H9 (cell line): ENCODE data around the gene PID1. TPM values are rescaled to one million over a fixed set of nuclear protein-coding genes. Genes with fewer than 3 reads are reported as not detected.

Experiments
- DNase-seq: peaks from one replicate; pipeline ENCODE4 v3.0.0-alpha.2; 2017
- H2AFZ ChIP-seq: one replicate; pipeline ENCODE4 v1.6.1; 2013; ENCODE audit warnings: mild to moderate bottlenecking, low read length, control low read depth, moderate library complexity
- H2AK5ac ChIP-seq: 2 replicates; pipeline ENCODE4 v1.6.1; 2013; ENCODE audit warnings: low read length, control low read depth, mixed read lengths; ENCODE audit not compliant: insufficient read length
- H2BK120ac ChIP-seq: one replicate; pipeline ENCODE4 v1.6.1; 2013; ENCODE audit warnings: low read depth, mild to moderate bottlenecking, low read length, control low read depth, inconsistent platforms; ENCODE audit not compliant: poor library complexity, severe bottlenecking
- H2BK12ac ChIP-seq: 2 replicates; pipeline ENCODE4 v1.6.1; 2013; ENCODE audit warnings: low read length, control low read depth, mixed read lengths, low read depth; ENCODE audit not compliant: insufficient read length
- H2BK15ac ChIP-seq: 2 replicates; pipeline ENCODE4 v1.6.1; 2013; ENCODE audit warnings: low read depth, low read length, control low read depth
- H2BK20ac ChIP-seq: one replicate; pipeline ENCODE4 v1.6.1; 2013; ENCODE audit warnings: low read depth, mild to moderate bottlenecking, low read length, control low read depth, inconsistent platforms; ENCODE audit not compliant: poor library complexity, severe bottlenecking
- H2BK5ac ChIP-seq: 2 replicates; pipeline ENCODE4 v1.6.1; 2013; ENCODE audit warnings: low read length, control low read depth, mixed read lengths; ENCODE audit not compliant: insufficient read length
- H3K14ac ChIP-seq: 2 replicates; pipeline ENCODE4 v1.6.1; 2013; ENCODE audit warnings: low read length, control low read depth; ENCODE audit not compliant: insufficient read depth
- H3K18ac ChIP-seq: 2 replicates; pipeline ENCODE4 v1.6.1; 2013; ENCODE audit warnings: low read depth, mild to moderate bottlenecking, mixed read lengths, low read length, control low read depth; ENCODE audit not compliant: insufficient read length
- H3K23ac ChIP-seq: 2 replicates; pipeline ENCODE4 v1.6.1; 2013; ENCODE audit warnings: low read length, control low read depth, mixed read lengths, low read depth; ENCODE audit not compliant: insufficient read length
- H3K23me2 ChIP-seq: 2 replicates; pipeline ENCODE4 v1.6.1; 2013; ENCODE audit warnings: low read depth, mild to moderate bottlenecking, mixed read lengths, low read length, control low read depth; ENCODE audit not compliant: insufficient read length, poor library complexity, severe bottlenecking
- H3K27ac ChIP-seq: 2 replicates; pipeline ENCODE4 v1.5.1; 2013; ENCODE audit warnings: low read length, control low read depth, mixed read lengths, low read depth; ENCODE audit not compliant: insufficient read length
- H3K27me3 ChIP-seq: 2 replicates; pipeline ENCODE4 v1.6.1; 2013; ENCODE audit warnings: low read length, control low read depth, inconsistent platforms; ENCODE audit not compliant: insufficient read depth
- H3K4ac ChIP-seq: 2 replicates; pipeline ENCODE4 v1.6.1; 2013; ENCODE audit warnings: low read depth, mild to moderate bottlenecking, control low read depth, inconsistent platforms, low read length, moderate library complexity
- H3K4me1 ChIP-seq: 2 replicates; pipeline ENCODE4 v1.6.1; 2013; ENCODE audit warnings: low read length, control low read depth, inconsistent platforms; ENCODE audit not compliant: insufficient read depth
- H3K4me2 ChIP-seq: 2 replicates; pipeline ENCODE4 v1.6.1; 2013; ENCODE audit warnings: low read length, control low read depth, mixed read lengths; ENCODE audit not compliant: insufficient read length, insufficient read depth
- H3K56ac ChIP-seq: 2 replicates; pipeline ENCODE4 v1.6.1; 2013; ENCODE audit warnings: low read depth, mild to moderate bottlenecking, mixed read lengths, low read length, control low read depth; ENCODE audit not compliant: insufficient read length
- H3K79me1 ChIP-seq: 2 replicates; pipeline ENCODE4 v1.6.1; 2013; ENCODE audit warnings: low read depth, mild to moderate bottlenecking, moderate library complexity, low read length, control low read depth, inconsistent platforms; ENCODE audit not compliant: insufficient read depth, poor library complexity, severe bottlenecking
- H3K79me2 ChIP-seq: 2 replicates; pipeline ENCODE4 v1.6.1; 2013; ENCODE audit warnings: low read length, control low read depth, inconsistent platforms; ENCODE audit not compliant: insufficient read depth
- H3K9ac ChIP-seq: 2 replicates; pipeline ENCODE4 v1.6.1; 2013; ENCODE audit warnings: low read length, control low read depth, mixed read lengths; ENCODE audit not compliant: insufficient read length; ENCODE audit errors: extremely low read depth
- H3K9me3 ChIP-seq: one replicate; pipeline ENCODE4 v1.6.1; 2013; ENCODE audit warnings: low read depth, low read length, inconsistent platforms; ENCODE audit not compliant: control insufficient read depth
- H3T11ph ChIP-seq: one replicate; pipeline ENCODE4 v1.6.1; 2013; ENCODE audit warnings: mild to moderate bottlenecking, low read length, control low read depth, inconsistent platforms
- H4K20me1 ChIP-seq: one replicate; pipeline ENCODE4 v1.6.1; 2013; ENCODE audit not compliant: control insufficient read depth, insufficient read length, insufficient read depth
- H4K5ac ChIP-seq: 2 replicates; pipeline ENCODE4 v1.6.1; 2013; ENCODE audit warnings: low read depth, mild to moderate bottlenecking, mixed read lengths, low read length, control low read depth; ENCODE audit not compliant: insufficient read length
- H4K8ac ChIP-seq: replicated peaks from 2 replicates; pipeline ENCODE4 v1.6.1; 2013; ENCODE audit warnings: low read length, control low read depth, mixed read lengths, low read depth; ENCODE audit not compliant: insufficient read length
- H4K91ac ChIP-seq: 2 replicates; pipeline ENCODE4 v1.6.1; 2013; ENCODE audit warnings: low read depth, mild to moderate bottlenecking, moderate library complexity, mixed read lengths, low read length, control low read depth; ENCODE audit not compliant: insufficient read length
- H3K27ac Mint-ChIP-seq, 3 experiments: 2 replicates in 2 of 3; 3 replicates in 1 of 3; pipeline ENCODE4 v1.8.0; 2020 to 2021; ENCODE audit warnings: mixed read lengths in 3 of 3, mild to moderate bottlenecking in 1 of 3, moderate library complexity in 1 of 3
- H3K27me3 Mint-ChIP-seq: 2 replicates; pipeline ENCODE4 v1.8.0; 2021; ENCODE audit warnings: low read depth, mild to moderate bottlenecking, moderate library complexity, mixed read lengths
- H3K36me3 Mint-ChIP-seq, 3 experiments: 2 replicates in 2 of 3; 3 replicates in 1 of 3; pipeline ENCODE4 v1.8.0; 2020 to 2021; ENCODE audit warnings: low read depth in 3 of 3, mixed read lengths in 3 of 3; ENCODE audit not compliant: insufficient read depth in 1 of 3
- H3K4me1 Mint-ChIP-seq, 2 experiments: 2 replicates each; pipeline ENCODE4 v1.8.0; 2020; ENCODE audit warnings: mixed read lengths in 2 of 2
- H3K4me3 Mint-ChIP-seq, 2 experiments: 2 replicates in 1 of 2; 3 replicates in 1 of 2; pipeline ENCODE4 v1.8.0; 2020 to 2021; ENCODE audit warnings: mild to moderate bottlenecking in 2 of 2, mixed read lengths in 2 of 2, moderate library complexity in 1 of 2
- H3K9me3 Mint-ChIP-seq, 2 experiments: 2 replicates in 1 of 2; 3 replicates in 1 of 2; pipeline ENCODE4 v1.8.0; 2020; ENCODE audit warnings: mild to moderate bottlenecking in 2 of 2, mixed read lengths in 2 of 2, moderate library complexity in 1 of 2
- CTCF ChIP-seq: fragments of 200-600 bp; sonication (generic); conservative IDR thresholded peaks from 3 replicates; pipeline ENCODE4 v1.8.0; 2021; ENCODE audit warnings: antibody characterized with exemption, mild to moderate bottlenecking
- WGBS: extraction: QIAGEN DNeasy Blood & Tissue Kit; methylation state at CpG from one replicate; pipeline ENCODE4 v1.1.7; 2013; ENCODE audit warnings: missing lambda C conversion rate, low lambda C conversion rate, mixed read lengths; ENCODE audit not compliant: insufficient read length; ENCODE audit errors: extremely low coverage; 5-methylcytosine and 5-hydroxymethylcytosine counted together
- total RNA-seq: library from RNA; stranded (reverse); gene quantifications from 2 replicates; pipeline ENCODE4 v1.2.1, GENCODE V29; 2021

PID1 gene
- total RNA-seq, 1 experiment from 2014 or later, result 1.4 TPM

DNA sequence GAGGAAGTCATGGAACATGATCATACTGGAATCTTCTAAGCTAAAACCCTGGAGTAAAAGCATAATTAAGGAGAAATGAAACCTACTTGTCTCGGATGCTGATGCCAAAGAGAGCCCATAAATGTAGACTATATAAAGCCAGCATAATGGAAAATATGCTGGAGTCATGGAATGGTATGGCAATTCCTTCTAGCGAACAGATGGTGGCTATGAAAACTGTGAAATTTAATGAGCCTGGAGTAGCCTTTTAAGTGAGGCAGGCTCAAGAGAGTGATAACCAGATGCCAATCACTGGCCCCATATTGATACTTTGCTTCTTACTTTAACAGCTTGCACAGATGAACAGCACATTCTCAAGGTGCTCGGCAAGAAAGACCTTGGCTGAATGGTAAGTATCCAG lies 206.3 kb downstream of the PID1 start:
- peaks cover 3 to 7% of the 10 kb centered on the region in 2 experiments; a peak in 4 of 5 replicates for H3K9me3 Mint-ChIP-seq
- H3K4me1 Mint-ChIP-seq, result no peaks in the 10 kb centered on the region
- Histone ChIP-seq H3K27ac (no peak overlapping the region), H2BK12ac (no peak overlapping the region), H3T11ph (no peak overlapping the region), H4K8ac (no peak overlapping the region), H2BK15ac (no peak overlapping the region), H3K4me2 (no peak overlapping the region), H2BK120ac (no peak overlapping the region), H3K4me1 (no peaks in the 10 kb centered on the region), H4K91ac (no peak overlapping the region), H2BK20ac (no peak overlapping the region), H3K23ac (no peak overlapping the region), H3K79me2 (no peaks in the 10 kb centered on the region), H2BK5ac (no peak overlapping the region), H3K56ac (no peak overlapping the region), H3K4ac (no peak overlapping the region), H2AK5ac (no peak overlapping the region), H3K23me2 (no peaks in the 10 kb centered on the region), H4K5ac (no peak overlapping the region), H2AFZ (no peak overlapping the region), H3K14ac (no peak overlapping the region), H3K27me3 (no peaks in the 10 kb centered on the region), H3K18ac (no peak overlapping the region), H3K9me3 (no peaks in the 10 kb centered on the region), H4K20me1 (no peaks in the 10 kb centered on the region), H3K9ac (no peak overlapping the region), H3K79me1 (no peaks in the 10 kb centered on the region)
- WGBS, result no CpG with 5 or more reads among the region's 3 CpGs
- no peak overlapping the region for H3K27ac Mint-ChIP-seq
- DNase-seq, result no peak
- TF ChIP-seq CTCF, result no peak
- no peaks in the 10 kb centered on the region for H3K27me3 Mint-ChIP-seq
- H3K36me3 Mint-ChIP-seq, result no peaks in the 10 kb centered on the region
- no peak overlapping the region for H3K4me3 Mint-ChIP-seq
